GM10248 (cell line): Measurements from ENCODE around the gene CUL1.

Experiments
- CTCF ChIA-PET: fragments of 300-600 bp; sonication (Branson Sonifier 250); formaldehyde crosslinking; extraction: SDS; loops from one replicate; lab custom pipeline; 2021; ENCODE audit warnings: antibody characterized with exemption; lab: Yijun Ruan, JAX
- POLR2A ChIA-PET: fragments of 350-650 bp; sonication (Branson Sonifier 250); formaldehyde crosslinking; extraction: SDS; loops from one replicate; lab custom pipeline; 2020; ENCODE audit warnings: antibody characterized with exemption; lab: Yijun Ruan, JAX
- DNase-seq: peaks from one replicate; pipeline ENCODE4 v3.0.0; 2012; ENCODE audit errors: extremely low spot score
- TF ChIP-seq, protein P1 (sequence below): IDR thresholded peaks from 2 replicates; pipeline ENCODE4 v1.5.1; 2012; ENCODE audit warnings: mild to moderate bottlenecking, low read depth; ENCODE audit errors: extremely low read depth, missing control alignments, control extremely low read depth

CUL1 gene

GRCh38 chr7:148723846-148724245 lies 25.1 kb downstream of the CUL1 start:
- CTCF ChIA-PET = interaction anchor here (1.4 to 2.1 kb wide), 3 partner anchors 10 to 13 kb away, joined by 3 to 4 read pairs (median 4); no protein-coding TSS in a partner anchor
- POLR2A ChIA-PET = no interaction called here
- TF ChIP-seq, protein P1, sequence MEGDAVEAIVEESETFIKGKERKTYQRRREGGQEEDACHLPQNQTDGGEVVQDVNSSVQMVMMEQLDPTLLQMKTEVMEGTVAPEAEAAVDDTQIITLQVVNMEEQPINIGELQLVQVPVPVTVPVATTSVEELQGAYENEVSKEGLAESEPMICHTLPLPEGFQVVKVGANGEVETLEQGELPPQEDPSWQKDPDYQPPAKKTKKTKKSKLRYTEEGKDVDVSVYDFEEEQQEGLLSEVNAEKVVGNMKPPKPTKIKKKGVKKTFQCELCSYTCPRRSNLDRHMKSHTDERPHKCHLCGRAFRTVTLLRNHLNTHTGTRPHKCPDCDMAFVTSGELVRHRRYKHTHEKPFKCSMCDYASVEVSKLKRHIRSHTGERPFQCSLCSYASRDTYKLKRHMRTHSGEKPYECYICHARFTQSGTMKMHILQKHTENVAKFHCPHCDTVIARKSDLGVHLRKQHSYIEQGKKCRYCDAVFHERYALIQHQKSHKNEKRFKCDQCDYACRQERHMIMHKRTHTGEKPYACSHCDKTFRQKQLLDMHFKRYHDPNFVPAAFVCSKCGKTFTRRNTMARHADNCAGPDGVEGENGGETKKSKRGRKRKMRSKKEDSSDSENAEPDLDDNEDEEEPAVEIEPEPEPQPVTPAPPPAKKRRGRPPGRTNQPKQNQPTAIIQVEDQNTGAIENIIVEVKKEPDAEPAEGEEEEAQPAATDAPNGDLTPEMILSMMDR = no peak
- no peak for DNase-seq

- TF ChIP-seq, protein P1 = no peak
- POLR2A ChIA-PET = interaction anchor here (0.7 kb wide), 1 partner anchor 15 kb away, joined by 3 read pairs; no protein-coding TSS in a partner anchor
- CTCF ChIA-PET = no interaction called here
- DNase-seq = no peak
These were observed 27.7 kb downstream of the CUL1 start for GRCh38 chr7:148726385-148726784.

GRCh38 chr7:148727501-148728278 lies 29.0 kb downstream of the CUL1 start:
- ChIA-PET CTCF (interaction anchor here (1.2 kb wide), 1 partner anchor 144 kb away, joined by 3 read pairs; no protein-coding TSS in a partner anchor), POLR2A (no interaction called here)
- DNase-seq = no peak
- TF ChIP-seq, protein P1 = no peak

- CTCF ChIA-PET = interaction anchor here (0.7 to 1.8 kb wide), 3 partner anchors 9 to 26 kb away, joined by 3 to 9 read pairs (median 3); no protein-coding TSS in a partner anchor
- no peak for DNase-seq
- POLR2A ChIA-PET = no interaction called here
- TF ChIP-seq, protein P1 = no peak
These were observed 31.5 kb downstream of the CUL1 start for GRCh38 chr7:148729984-148730733.

- no peak for DNase-seq
- ChIA-PET POLR2A (no interaction called here), CTCF (interaction anchor here (1.1 to 2.5 kb wide), 5 partner anchors 8 to 22 kb away, joined by 3 to 11 read pairs (median 4); no protein-coding TSS in a partner anchor)
- TF ChIP-seq, protein P1 = no peak
These were observed 34.2 kb downstream of the CUL1 start for GRCh38 chr7:148732862-148733261.

DNA sequence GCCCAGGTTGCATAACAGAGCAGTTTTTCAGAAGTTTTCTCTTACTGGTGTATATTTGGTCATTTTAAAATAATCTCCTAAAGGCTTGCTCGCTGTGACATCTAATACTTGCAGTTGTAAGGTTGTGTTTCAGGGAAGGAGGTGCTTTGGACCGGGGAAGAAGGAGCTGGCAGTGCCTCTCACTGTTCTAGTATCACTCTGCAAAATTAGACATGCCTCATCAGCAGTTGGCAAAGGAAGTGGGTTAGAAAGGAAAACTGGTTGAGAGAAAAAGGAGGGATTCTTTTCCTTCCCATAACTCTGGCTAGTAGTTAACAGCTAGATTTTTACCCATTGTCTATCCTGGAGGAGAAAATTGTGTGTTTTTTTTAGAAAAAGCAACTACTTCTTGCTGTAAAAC lies 34.8 kb downstream of the CUL1 start:
- ChIA-PET CTCF (interaction anchor here (1.2 to 1.5 kb wide), 2 partner anchors 8 to 9 kb away, joined by 4 to 5 read pairs; no protein-coding TSS in a partner anchor), POLR2A (no interaction called here)
- TF ChIP-seq, protein P1 = no peak
- DNase-seq = no peak
